Fibroblast of skin of scalp (primary cell): ENCODE data around the gene RNF167. TPM values are rescaled to one million over a fixed set of nuclear protein-coding genes. Genes with fewer than 3 reads are reported as not detected.

Experiments
- DNase-seq: peaks from one replicate; pipeline ENCODE4 v3.0.0-alpha.2; 2013
- polyA plus RNA-seq, 2 experiments: library from polyadenylated mRNA; unstranded; fragments of 120-200 nt; gene quantifications; one replicate each; pipeline ENCODE4 v1.2.1, GENCODE V29; 2013; ENCODE audit not compliant: insufficient read length in 2 of 2

Gene RNF167
- polyA plus RNA-seq (2013, experiment 1 of 2; ENCODE audit: insufficient read length), result 51.2 TPM
- polyA plus RNA-seq (2013, experiment 2 of 2; ENCODE audit: insufficient read length), result 51.3 TPM

DNA sequence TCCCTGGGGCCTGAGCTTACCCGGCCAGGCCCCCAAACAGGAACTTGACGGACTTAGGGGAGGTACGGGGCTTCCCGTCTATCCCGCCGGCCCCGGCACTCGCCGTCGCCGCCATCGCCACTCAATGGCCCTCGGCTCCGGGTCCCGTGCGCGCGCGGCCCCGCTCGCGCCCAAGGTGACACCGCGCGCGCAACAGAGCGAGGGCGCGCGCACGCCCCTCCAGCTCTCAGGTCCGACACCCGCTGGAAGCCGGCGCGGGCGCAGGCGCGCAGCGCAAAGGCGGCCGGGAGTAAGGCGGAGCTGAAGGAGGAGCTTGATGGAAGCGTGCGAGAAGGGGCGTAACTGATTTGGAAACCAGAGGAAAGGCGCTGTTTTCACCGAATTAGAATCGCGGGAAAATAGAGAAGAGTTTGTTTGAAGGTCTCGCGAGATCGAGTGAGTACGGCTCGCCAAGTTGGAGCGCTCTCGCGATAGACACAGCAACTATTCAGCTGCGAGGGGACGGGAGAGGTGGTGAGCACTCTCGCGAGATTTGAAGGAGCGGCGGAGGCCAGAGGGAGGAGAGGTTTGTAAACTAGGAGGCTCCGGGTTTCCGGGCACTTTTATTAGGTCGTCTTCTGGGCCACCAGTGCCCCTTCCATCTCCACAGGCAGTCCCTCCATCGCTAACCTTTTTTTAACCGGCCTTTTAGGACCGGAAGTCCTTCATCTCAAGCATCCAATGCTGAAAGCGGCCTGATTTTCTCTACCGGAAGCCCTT, at the start of gene RNF167, which contains the start of gene SLC25A11:
TSS of gene RNF167 (plus strand) at position 473 of the 759 bp plus-strand sequence. CDS start 642 bp downstream, outside the sequence.
TSS of gene SLC25A11 (minus strand) at position 251 of the 759 bp plus-strand sequence. CDS start at position 115, 136 bp downstream.
- DNase-seq, result peak; percentile 100

DNA sequence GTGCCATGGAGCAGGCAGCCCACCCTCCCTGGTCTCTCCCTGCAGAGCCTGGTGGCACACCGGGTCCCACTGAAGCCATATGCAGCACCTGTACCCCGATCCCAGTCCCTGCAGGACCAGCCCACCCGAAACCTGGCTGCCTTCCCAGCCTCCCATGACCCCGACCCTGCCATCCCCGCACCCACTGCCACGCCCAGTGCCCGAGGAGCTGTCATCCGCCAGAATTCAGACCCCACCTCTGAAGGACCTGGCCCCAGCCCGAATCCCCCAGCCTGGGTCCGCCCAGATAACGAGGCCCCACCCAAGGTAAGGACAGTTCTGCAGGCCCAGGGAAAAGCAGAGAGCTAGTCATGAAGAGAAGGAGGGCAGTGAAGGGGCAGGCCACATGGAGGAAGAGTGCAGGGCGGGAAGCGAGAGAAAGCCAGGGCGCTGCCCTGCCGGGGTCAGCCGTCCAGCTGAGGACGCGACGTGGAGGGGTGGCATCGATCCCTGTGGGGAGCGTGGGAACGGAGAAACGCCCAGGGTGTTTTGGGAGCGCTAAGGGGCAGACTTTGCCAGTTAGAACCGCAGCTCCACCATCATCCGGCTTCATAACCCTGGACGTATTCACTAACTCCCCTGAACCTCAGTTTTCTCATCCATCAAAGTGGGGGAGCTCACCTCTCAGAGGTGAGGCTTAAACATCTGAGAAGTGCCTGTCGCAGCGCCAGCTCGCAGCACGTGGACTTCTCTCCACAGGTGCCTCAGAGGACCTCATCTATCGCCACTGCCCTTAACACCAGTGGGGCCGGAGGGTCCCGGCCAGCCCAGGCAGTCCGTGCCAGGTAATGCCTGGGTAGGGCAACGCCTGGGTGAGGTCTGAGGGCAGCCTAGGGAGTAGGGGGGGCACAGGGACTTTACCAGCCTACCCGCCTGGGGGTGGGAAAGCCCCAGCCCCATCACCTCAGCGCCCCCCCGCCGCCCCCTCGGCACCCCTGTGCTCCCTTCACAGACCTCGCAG, 48.4 kb upstream of the RNF167 start:
- no peak for DNase-seq

DNA sequence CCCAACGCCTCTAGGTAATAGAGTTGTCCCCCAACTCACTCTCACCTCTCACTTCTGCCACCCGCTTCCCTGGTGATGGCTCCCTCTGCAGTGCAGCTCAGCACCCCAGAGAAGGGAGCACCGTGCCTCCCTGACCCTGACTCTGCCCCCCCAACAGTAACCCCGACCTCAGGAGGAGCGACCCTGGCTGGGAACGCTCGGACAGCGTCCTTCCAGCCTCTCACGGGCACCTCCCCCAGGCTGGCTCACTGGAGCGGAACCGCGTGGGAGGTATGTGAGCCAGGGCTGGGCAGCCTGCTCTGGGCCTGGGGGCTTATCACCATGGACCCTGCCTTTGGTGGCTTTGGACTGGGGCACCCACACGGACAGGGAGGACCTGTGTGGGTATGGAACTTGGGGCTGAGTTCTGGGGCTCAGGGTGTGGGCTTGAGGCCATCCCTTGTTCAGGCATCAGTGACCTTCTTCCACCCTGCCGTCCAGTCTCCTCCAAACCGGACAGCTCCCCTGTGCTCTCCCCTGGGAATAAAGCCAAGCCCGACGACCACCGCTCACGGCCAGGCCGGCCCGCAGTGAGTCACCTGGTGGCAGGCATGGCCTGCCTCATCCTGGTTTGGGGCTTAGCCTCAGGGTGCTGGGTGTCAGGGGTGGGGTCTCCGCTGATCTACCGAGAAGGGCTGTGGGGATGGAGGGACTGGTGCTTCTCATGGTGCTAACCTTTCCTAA, 47.4 kb upstream of the RNF167 start:
- no peak for DNase-seq

DNA sequence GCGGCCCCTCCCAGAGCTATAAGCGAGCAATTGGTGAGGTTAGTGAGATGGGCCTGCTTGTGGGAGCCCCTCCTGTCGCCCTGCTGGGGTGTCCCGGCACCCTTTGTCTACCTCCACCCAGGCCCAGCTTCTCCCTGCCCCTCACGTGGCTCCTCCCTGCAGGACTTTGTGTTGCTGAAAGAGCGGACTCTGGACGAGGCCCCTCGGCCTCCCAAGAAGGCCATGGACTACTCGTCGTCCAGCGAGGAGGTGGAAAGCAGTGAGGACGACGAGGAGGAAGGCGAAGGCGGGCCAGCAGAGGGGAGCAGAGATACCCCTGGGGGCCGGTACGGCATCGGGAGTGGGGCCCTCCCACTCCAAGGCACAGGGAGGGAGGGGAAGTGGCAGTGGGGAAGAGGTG, 46.8 kb upstream of the RNF167 start:
- DNase-seq, result no peak

DNA sequence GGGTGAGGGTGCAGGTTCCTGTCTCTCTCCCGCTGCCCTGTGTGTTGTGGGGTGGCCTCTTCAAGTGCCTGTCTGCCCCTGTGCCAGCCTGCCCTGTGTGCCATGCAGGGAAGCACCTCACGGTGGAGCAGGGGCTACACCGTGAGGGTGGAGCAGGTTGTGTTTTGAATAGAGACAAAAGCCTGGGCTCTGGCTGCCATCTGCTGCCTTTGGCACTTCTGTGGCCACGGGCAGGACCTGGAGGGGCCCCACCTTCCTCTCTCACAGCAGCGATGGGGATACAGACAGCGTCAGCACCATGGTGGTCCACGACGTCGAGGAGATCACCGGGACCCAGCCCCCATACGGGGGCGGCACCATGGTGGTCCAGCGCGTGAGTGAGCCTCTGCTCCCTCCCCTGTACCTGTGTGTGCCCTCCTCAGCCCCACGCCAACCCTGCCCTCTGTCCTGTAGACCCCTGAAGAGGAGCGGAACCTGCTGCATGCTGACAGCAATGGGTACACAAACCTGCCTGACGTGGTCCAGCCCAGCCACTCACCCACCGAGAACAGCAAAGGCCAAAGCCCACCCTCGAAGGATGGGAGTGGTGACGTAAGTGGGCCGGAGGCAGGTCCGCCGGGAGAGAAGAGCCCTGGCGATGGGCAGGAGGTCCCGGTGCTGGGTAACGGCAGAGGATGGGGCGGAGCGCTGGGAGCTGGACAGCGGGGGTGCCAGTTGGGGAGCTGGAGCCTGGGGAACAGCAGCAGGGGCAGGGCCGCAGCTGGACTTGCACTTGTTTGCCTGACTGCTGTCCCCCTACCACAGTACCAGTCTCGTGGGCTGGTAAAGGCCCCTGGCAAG, 46.1 kb upstream of the RNF167 start:
- no peak for DNase-seq

DNA sequence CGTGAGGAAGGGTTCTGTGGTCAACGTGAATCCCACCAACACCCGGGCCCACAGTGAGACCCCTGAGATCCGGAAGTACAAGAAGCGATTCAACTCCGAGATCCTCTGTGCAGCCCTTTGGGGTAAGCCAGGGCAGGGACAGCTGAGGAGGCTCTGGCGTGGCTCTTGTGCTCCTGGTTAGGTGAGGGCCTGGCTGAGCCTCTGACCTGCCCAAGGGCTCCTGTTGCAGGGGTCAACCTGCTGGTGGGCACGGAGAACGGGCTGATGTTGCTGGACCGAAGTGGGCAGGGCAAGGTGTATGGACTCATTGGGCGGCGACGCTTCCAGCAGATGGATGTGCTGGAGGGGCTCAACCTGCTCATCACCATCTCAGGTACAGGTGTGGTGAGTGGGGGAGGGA, 44.9 kb upstream of the RNF167 start:
- DNase-seq, result no peak

DNA sequence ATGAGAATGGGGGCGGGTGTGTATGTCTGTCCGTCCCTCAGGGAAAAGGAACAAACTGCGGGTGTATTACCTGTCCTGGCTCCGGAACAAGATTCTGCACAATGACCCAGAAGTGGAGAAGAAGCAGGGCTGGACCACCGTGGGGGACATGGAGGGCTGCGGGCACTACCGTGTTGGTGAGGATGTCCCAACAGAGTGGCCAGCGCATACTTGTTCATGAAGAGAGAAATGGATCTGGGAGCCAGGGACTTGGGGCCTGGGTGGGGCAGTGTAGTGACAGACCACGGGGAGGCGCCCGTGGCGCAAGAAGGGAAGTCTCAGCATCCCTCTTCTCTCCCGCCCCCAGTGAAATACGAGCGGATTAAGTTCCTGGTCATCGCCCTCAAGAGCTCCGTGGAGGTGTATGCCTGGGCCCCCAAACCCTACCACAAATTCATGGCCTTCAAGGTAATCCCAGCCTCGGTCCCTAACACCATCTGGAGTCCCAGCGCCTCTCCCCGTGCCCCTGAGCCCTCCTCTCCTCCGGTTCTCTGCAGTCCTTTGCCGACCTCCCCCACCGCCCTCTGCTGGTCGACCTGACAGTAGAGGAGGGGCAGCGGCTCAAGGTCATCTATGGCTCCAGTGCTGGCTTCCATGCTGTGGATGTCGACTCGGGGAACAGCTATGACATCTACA, 44.3 kb upstream of the RNF167 start:
- no peak for DNase-seq

DNA sequence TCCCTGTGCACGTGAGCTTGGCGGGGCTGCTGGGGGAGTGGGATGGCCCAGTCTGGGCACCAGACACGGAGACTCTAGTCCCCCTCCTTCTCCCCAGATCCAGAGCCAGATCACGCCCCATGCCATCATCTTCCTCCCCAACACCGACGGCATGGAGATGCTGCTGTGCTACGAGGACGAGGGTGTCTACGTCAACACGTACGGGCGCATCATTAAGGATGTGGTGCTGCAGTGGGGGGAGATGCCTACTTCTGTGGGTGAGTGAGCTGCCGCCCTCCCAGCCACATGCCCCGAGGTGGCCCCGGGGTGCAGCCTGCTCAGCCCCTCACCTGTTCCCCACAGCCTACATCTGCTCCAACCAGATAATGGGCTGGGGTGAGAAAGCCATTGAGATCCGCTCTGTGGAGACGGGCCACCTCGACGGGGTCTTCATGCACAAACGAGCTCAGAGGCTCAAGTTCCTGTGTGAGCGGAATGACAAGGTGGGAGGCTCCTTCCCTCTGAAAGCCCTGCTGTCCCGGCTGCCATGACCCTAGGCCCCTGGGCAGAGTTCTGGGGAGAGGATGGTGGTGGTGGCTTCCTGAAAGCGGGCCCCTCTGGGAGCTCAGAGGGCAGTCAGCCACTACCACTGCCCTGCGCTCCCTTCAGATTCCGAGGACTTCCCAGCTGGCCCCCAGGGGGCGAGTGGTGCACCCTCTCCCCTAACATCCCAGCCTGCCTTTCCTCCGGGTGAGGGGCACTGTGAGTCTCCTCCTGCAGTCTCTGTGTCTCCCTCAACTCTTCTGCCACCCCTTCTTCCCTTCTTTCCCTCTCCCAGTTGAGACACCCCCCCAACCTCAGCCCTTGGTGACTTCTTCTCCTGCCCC, 43.5 kb upstream of the RNF167 start:
- DNase-seq, result no peak

DNA sequence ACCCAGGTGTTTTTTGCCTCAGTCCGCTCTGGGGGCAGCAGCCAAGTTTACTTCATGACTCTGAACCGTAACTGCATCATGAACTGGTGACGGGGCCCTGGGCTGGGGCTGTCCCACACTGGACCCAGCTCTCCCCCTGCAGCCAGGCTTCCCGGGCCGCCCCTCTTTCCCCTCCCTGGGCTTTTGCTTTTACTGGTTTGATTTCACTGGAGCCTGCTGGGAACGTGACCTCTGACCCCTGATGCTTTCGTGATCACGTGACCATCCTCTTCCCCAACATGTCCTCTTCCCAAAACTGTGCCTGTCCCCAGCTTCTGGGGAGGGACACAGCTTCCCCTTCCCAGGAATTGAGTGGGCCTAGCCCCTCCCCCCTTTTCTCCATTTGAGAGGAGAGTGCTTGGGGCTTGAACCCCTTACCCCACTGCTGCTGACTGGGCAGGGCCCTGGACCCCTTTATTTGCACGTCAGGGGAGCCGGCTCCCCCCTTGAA, 42.8 kb upstream of the RNF167 start:
- DNase-seq, result no peak

DNA sequence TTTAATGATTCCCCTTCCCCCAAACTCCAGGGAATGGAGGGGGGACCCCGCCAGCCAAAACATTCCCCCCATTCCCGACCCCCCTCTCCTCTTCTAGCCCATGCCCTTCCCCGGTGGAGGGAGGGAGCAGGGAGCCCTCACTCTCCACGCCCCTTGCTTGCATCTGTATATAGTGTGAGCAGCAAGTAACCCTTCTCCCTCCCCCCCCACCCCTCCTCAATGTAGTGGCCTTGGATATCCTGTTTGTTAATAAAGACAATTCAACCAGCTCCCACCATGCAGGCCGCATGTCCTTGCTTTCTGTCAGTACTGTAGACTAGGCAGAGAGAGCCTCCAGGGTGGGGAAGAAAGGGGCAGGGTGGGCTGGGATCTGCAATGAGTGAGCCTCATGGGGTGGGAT, 42.3 kb upstream of the RNF167 start:
- DNase-seq, result no peak

DNA sequence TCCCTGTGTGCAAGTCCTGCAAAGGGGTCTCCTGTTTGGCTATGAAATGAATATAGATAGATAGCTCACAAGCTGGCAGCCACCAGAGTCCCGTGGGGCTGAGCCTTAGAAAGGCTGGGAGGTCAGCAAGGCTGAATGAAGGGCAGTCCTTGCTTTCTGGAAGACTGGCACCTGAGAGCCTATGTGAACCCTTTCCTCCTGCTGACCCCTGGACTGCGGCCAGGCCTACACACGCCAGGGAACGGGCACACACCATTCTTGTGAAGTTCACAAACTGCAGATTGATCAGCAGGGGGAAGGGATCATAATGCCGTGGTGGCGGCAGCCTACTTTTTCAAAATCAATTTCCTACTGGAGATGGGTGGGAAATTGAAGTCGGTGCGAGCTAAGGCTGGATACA, 41.7 kb upstream of the RNF167 start:
- DNase-seq, result no peak

DNA sequence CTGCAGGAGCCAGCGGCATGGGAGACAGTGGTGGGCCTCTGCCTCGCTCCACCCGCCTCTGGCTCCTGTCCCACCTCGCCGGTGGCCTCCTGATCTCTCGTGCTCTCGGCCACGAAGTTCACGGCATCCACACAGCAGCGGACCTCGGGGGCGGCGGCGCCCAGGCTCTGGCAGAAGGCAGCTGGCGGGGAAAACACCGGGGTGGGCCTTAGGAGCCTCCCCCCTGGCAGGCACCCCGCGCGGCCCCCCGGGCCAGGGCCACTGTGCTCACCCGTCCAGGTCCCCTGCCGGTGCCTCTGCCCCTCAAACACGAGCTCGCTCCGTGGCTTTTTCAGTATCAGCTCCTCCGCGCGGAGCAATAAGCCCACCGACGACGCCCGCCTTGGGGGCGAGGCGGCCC, 41.1 kb upstream of the RNF167 start:
- DNase-seq, result no peak

DNA sequence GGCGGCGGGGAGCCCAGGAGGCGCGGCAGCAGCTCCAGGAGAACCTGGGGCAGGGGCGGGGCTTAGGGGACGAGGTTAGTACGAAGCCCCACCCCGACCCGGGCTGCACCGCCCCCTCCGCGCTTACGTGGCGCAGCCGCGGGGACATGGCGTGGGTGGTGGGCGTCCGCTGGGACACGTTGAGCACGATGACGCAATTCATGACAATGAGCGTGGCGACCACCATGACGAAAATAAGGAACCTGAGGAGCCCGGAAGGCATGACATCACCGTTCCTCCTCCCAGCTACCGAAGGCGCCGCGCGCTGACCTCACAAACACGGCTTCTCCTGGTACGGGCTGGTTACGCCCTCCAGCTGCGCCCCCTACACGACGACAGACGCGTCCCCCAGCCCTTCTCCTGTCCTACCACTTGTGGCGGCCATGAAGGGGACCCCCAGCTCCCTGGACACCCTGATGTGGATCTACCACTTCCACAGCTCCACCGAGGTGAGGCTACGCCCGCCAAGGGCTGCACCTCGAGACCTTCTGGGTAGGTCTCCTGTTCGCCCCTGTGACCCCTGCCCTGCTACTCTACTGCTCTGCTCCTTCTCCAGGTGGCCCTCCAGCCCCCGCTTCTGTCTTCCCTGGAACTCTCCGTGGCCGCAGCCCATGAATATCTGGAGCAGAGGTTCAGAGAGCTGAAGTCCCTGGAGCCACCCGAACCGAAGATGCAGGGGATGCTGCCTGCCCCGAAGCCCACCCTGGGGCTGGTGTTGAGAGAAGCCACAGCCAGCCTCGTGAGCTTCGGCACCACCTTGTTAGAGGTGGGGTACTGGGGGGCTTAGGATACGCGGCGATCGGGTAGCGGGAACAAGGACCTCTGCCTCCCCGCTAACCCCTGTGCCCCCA, 40.5 kb upstream of the RNF167 start, which contains the start of gene C17orf107:
TSS of gene C17orf107 (plus strand) at position 196 of the 890 bp plus-strand sequence. CDS start at position 423, 227 bp downstream.
- DNase-seq, result peak; percentile 72

DNA sequence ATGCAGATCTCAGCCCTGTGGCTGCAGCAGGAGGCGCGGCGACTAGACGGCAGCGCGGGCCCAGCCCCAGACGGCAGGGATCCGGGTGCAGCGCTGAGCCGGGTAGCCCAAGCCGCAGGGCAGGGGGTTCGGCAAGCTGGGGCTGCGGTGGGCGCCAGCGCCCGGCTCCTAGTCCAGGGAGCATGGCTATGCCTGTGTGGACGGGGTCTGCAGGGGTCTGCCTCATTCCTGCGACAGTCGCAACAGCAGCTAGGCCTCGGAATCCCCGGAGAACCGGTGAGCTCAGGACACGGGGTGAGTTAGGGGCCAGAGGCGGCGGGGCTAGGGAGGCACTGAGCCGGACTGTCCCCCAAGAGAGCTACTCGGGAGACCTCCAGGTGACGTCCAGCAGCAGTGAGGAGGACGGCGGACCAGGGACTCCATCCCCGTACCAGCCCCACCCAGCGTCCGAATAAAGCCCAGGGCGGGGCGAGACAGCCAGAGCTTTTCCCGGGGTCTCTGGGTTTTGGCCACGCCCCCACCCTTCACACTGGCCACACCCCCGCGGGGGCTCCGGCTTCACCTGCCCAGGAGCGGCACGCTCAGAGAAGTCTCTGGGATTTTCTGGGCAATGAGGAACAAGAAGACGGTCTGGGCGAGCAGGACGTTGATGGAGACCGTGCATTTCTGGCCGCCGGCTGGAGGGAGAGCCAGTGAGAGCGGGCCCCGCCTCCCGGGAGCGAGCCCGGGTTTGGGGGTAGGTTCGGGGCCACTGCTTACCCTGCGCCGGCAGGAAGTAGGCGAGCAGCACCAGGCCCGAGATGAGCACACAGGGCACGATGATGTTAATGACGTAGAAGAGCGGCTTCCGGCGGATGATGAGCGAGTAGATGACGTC, 39.6 kb upstream of the RNF167 start:
- peak; percentile 24 for DNase-seq

DNA sequence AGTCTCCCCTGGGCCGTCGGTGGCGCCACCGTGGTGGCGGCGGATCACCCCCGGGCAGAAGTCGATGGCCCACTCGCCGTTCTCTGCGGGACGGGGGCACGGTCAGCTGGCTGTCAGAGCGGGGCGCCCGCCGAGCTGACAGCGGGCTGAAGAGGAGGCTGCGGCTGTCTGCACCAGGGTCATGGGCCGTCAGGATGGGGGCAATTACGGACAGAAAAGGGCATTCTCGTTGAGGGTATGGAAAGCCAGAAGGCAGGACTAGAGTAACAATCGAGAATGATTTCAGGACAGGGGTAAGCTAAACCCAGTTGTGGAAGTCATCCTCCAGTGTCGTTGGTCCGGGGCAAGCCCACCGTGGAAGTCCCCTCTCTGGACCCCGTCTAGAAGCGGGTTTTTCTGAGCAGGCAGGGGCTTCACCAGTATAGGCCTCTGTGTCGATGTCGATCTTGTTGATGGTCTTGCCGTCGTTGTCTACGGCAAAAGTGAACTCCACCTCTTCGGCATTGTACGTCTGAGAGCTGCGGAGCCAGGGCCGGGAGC, 38.9 kb upstream of the RNF167 start:
- no peak for DNase-seq

DNA sequence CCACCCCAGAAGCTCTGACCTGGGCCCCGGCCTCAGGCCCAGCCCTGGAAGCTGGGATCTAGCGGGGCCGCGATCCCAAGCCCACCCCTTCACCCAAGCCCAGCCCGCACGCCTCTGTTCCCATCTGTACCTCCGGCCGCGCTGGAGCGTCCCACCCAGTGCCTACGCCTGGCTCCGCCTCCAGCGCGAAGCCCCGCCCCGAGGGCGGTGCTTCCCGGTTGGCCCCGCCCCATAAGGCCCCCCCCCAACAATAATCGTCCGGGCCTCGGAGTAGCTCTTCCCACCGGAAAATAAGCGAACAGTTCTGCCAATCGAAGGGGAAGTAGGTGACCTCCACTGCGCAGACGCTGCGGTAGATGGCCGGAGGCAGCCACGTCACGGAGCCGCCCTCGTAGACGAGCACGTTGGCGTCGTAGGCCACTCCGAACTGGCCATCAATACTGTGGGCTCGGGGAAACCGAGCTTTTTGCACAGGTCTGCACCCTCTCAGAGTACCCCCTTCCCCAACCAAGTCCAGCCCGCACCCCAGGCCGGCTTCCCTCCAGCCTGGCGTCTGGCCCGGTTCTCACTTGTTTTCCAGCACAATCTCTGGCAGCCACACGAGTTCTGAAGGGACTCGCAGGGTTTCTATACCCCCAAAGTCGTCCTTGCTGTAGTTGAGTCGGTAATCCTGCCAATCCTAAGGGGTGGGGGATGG, 38.3 kb upstream of the RNF167 start:
- no peak for DNase-seq

DNA sequence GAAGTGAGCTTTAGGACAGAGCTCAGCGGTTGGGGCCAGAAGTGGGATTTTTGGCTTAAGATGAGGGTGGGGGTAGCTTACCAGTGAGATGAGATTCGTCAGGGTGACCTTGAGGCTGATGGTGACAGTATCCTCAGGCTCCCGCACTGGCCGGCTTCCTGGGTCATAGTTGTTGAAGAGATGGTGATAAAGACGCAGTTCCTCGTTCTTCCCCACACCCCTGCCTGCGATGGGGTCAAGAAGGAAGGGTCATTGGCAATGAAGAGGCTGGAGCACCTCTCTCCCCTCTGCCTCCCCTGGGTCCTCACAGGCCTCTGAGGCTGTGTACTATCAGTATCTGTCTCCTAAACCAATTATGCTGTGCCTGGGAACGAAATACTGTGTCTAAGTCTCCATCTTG, 37.5 kb upstream of the RNF167 start:
- DNase-seq, result no peak
